ENCODE data around the gene EYA4.

The EYA4 gene

DNA sequence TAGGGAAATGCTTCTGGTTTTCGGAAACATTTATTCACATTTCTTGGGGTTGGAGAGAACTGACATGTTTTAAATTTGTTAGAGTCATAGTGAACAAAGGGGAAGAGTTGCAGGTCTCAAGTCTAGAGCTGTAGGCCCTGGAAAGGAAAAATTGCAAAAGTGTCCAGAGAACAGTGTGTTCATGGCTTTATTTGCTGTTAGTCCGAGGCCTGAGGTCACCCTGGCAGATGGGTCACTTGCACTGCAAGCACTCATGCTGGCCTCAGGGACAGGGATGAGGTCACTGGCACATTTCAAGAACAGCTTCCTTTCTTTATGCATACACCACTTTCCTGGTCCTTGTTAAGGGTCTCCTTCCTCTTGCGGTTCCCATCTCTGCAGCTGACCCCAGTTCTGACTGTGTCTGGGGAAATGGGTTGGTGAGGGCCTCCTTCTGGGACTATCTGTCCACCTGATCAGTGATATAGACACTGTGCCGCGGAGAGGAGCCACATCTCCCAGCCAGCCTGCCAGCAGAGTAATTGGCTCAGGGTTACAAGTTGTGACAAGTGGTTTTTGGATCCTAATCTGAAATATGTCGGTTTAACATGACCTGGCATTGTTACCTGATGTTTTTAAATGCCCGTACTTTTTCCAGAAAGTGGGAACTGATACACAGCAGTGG is 194.0 kb downstream of the EYA4 start:
- Histone ChIP-seq H3K9ac (ENCODE audit: low read depth, low read length) (no peak overlapping the region), H3K27me3 (ENCODE audit: insufficient read depth, low read length) (no peaks in the 10 kb centered on the region; the same call in 1 of the 2 replicates), H3K4me3 (ENCODE audit: low read length) (no peak overlapping the region), H3K4me1 (ENCODE audit: insufficient read depth, low read length) (peaks cover 13% of the 10 kb centered on the region), H3K27ac (ENCODE audit: low read length) (no peak overlapping the region), H3K9me3 (ENCODE audit: insufficient read depth, low read depth, low read length) (no peaks in the 10 kb centered on the region), H3K36me3 (ENCODE audit: insufficient read depth, low read depth, low read length) (no peaks in the 10 kb centered on the region)

DNA sequence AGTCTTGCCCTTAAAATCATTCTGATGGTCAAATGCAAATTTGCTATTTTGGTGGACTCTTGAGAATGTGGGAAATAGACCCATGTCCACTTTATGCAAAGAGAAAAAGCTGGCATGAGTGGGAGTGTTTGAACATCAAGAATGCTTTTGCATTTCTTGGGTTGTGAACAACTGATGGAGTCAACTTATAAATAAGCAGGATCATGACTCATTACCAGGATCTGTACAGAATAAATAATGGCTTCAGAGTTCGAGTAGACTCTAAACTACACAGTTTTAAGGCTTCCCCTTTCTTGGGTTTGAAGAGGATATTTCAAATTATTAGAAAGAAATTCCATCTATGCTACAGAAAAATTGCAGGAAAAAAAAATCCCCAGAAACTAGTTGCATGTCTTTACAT is 195.5 kb downstream of the EYA4 start:
- H3K36me3 ChIP-seq (ENCODE audit: insufficient read depth, low read depth, low read length): no peaks in the 10 kb centered on the region
- H3K4me1 ChIP-seq (ENCODE audit: insufficient read depth, low read length): peaks cover 8% of the 10 kb centered on the region
- H3K4me3 ChIP-seq (ENCODE audit: low read length): no peak overlapping the region
- H3K27me3 ChIP-seq (ENCODE audit: insufficient read depth, low read length): no peaks in the 10 kb centered on the region; the same call in 1 of the 2 replicates
- H3K9me3 ChIP-seq (ENCODE audit: insufficient read depth, low read depth, low read length): no peaks in the 10 kb centered on the region
- H3K27ac ChIP-seq (ENCODE audit: low read length): no peak overlapping the region
- no peak overlapping the region for H3K9ac ChIP-seq (ENCODE audit: low read depth, low read length)

DNA sequence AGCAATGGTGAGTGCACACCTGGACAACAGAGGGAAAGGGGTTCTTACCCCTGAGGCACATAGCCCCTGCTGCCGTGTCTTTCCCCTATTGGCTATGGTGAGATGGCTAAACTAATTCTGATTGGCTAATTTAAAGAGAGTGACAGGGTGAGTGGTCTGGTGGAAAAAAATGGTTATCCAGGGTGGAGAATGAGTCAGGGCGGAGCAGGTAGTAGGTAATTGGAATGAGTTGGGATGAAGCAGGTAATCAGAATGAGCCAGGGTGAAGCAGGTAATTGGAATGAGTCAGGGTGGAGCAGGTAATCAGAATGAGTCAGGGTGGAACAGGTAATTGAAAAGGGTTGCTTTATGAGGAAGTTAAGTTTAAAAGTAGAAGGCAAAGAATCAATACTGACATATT is 200.3 kb downstream of the EYA4 start:
- H3K9me3 ChIP-seq (ENCODE audit: insufficient read depth, low read depth, low read length): no peaks in the 10 kb centered on the region
- no peak overlapping the region for H3K4me3 ChIP-seq (ENCODE audit: low read length)
- H3K36me3 ChIP-seq (ENCODE audit: insufficient read depth, low read depth, low read length): no peaks in the 10 kb centered on the region
- H3K27me3 ChIP-seq (ENCODE audit: insufficient read depth, low read length): no peaks in the 10 kb centered on the region
- H3K4me1 ChIP-seq (ENCODE audit: insufficient read depth, low read length): no peaks in the 10 kb centered on the region
- H3K9ac ChIP-seq (ENCODE audit: low read depth, low read length): no peak overlapping the region
- no peak overlapping the region for H3K27ac ChIP-seq (ENCODE audit: low read length)

DNA sequence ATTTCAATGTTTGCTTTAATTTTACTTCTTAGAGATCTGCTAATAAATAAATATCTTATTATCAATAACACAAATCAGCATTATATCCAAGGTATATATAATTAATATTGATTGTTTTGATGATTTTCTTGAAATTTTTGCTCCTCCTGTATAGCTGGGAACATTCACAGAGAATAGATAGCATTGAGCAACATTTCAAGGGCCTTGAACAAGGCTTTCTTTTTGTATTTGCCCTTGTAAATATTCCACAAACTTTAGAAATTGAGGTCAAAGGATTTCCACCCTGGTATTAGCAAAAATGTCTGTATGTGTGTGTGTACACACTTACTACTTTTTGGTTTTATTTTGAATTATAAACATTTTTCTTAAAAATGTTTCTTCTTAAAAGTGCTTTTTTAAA is 205.6 kb downstream of the EYA4 start:
- no peaks in the 10 kb centered on the region for H3K36me3 ChIP-seq (ENCODE audit: insufficient read depth, low read depth, low read length)
- no peak overlapping the region for H3K27ac ChIP-seq (ENCODE audit: low read length)
- no peaks in the 10 kb centered on the region for H3K4me1 ChIP-seq (ENCODE audit: insufficient read depth, low read length)
- H3K9me3 ChIP-seq (ENCODE audit: insufficient read depth, low read depth, low read length): no peaks in the 10 kb centered on the region
- no peaks in the 10 kb centered on the region for H3K27me3 ChIP-seq (ENCODE audit: insufficient read depth, low read length)
- H3K9ac ChIP-seq (ENCODE audit: low read depth, low read length): no peak overlapping the region
- no peak overlapping the region for H3K4me3 ChIP-seq (ENCODE audit: low read length)

DNA sequence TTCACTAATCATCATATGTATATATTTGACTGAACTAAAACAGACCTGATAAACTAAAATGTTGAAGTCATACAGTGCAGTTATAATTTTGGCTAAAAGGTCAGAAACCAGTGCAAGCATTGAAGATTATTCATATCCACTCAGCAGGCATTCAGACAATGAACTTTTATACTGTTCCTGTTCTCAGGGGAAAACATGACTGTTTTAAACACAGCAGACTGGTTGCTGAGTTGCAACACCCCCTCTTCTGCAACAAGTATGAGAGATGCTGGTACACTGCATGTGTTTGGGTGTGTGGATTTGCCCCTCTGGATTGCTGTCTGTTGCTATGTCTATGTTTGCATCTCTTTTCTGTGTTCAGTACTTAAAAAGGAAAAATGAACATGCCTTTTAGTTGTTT is 206.8 kb downstream of the EYA4 start:
- no peaks in the 10 kb centered on the region for H3K36me3 ChIP-seq (ENCODE audit: insufficient read depth, low read depth, low read length)

DNA sequence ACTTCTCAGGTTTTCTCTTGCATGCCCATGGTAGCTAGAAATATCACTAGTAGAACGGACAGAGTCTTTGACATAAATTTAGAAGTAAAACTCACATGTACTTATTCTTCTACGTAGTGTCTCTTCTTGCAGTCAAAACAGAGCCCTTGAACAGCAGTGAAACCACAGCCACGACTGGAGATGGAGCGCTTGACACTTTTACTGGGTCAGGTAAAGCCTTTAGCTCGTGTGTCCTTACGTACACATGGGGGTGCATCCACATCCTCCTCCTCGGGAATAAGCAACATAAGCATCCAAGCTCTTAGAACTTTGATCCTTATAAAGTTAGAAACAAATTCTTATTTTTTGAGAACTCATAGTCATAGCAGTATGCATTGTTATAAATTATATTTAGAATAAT is 215.3 kb downstream of the EYA4 start:
- no peak overlapping the region for H3K4me3 ChIP-seq (ENCODE audit: low read length)
- no peaks in the 10 kb centered on the region for H3K9me3 ChIP-seq (ENCODE audit: insufficient read depth, low read depth, low read length)
- no peak overlapping the region for H3K9ac ChIP-seq (ENCODE audit: low read depth, low read length)
- H3K27ac ChIP-seq (ENCODE audit: low read length): no peak overlapping the region
- H3K36me3 ChIP-seq (ENCODE audit: insufficient read depth, low read depth, low read length): no peaks in the 10 kb centered on the region
- H3K27me3 ChIP-seq (ENCODE audit: insufficient read depth, low read length): no peaks in the 10 kb centered on the region
- H3K4me1 ChIP-seq (ENCODE audit: insufficient read depth, low read length): peaks cover 6% of the 10 kb centered on the region; the same call in 1 of the 2 replicates

More for the DNA sequence above, 206.8 kb downstream of the EYA4 start:
- Histone ChIP-seq H3K9me3 (ENCODE audit: insufficient read depth, low read depth, low read length) (no peaks in the 10 kb centered on the region), H3K4me3 (ENCODE audit: low read length) (no peak overlapping the region), H3K27me3 (ENCODE audit: insufficient read depth, low read length) (no peaks in the 10 kb centered on the region), H3K4me1 (ENCODE audit: insufficient read depth, low read length) (no peaks in the 10 kb centered on the region), H3K9ac (ENCODE audit: low read depth, low read length) (no peak overlapping the region), H3K27ac (ENCODE audit: low read length) (no peak overlapping the region)

DNA sequence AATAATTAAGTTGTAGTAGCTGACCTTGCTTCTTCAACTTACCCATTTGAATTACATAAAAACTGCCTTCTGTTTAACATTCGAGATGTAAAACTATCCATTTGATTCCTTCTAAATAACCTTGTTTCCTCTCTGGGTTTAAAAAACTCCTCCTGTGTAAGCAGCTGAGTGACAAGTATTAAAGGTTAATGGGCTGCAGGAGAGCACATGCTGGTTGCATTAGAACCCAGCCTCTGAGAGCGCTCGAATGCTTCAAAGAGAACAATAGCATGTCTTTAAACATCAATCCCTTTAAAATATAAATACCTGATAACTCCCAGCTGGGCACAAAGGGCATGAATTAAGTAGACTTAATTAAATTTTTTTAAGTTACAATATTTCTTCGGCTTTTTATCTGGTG is 215.8 kb downstream of the EYA4 start:
- H3K4me3 ChIP-seq (ENCODE audit: low read length): no peak overlapping the region
- H3K27ac ChIP-seq (ENCODE audit: low read length): no peak overlapping the region
- no peak overlapping the region for H3K9ac ChIP-seq (ENCODE audit: low read depth, low read length)
- no peaks in the 10 kb centered on the region for H3K9me3 ChIP-seq (ENCODE audit: insufficient read depth, low read depth, low read length)
- no peaks in the 10 kb centered on the region for H3K27me3 ChIP-seq (ENCODE audit: insufficient read depth, low read length)
- H3K4me1 ChIP-seq (ENCODE audit: insufficient read depth, low read length): peaks cover 6% of the 10 kb centered on the region; the same call in 1 of the 2 replicates
- no peaks in the 10 kb centered on the region for H3K36me3 ChIP-seq (ENCODE audit: insufficient read depth, low read depth, low read length)

DNA sequence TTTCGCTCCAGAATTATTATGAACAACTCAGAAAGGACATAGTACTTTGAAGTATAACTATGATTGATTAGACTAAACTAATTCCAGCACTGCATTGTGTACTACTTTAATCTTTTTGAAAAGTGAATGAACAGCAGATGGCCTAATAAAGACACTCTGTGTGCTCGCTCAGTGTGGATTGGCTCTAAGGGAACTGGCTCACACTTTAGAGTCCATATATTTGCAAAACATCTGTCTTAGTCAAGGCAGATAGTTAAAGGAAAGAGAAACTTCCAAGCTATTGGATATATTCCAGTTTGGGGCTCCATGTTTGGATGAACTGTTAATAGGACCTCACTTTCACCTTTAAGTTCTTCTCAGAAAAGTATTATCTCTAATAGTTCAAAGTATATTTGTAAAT is 218.9 kb downstream of the EYA4 start:
- no peaks in the 10 kb centered on the region for H3K9me3 ChIP-seq (ENCODE audit: insufficient read depth, low read depth, low read length)
- no peaks in the 10 kb centered on the region for H3K36me3 ChIP-seq (ENCODE audit: insufficient read depth, low read depth, low read length)
- H3K9ac ChIP-seq (ENCODE audit: low read depth, low read length): no peak overlapping the region
- no peak overlapping the region for H3K27ac ChIP-seq (ENCODE audit: low read length)
- H3K4me1 ChIP-seq (ENCODE audit: insufficient read depth, low read length): no peaks in the 10 kb centered on the region; the same call in 1 of the 2 replicates
- H3K4me3 ChIP-seq (ENCODE audit: low read length): no peak overlapping the region
- H3K27me3 ChIP-seq (ENCODE audit: insufficient read depth, low read length): no peaks in the 10 kb centered on the region

DNA sequence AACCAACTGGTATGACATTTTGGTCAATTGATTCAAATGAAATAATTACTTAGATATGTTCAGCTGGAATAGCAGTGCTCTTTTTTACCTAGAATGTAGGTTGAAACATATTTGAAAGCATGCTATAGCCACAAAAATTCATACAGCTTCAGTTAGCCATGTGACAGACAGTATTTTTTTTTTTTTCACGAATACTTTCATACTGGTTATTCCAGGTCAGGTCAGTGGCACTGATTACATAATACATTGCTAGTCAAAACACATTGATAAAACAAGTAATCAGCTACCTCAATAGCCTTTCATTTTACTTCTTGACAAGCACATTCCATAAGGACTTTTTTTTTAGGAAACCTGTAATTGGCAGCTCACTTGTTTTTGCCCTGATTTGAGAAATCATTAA is 222.6 kb downstream of the EYA4 start:
- Histone ChIP-seq H3K36me3 (ENCODE audit: insufficient read depth, low read depth, low read length) (no peaks in the 10 kb centered on the region), H3K27me3 (ENCODE audit: insufficient read depth, low read length) (no peaks in the 10 kb centered on the region), H3K9me3 (ENCODE audit: insufficient read depth, low read depth, low read length) (no peaks in the 10 kb centered on the region), H3K4me1 (ENCODE audit: insufficient read depth, low read length) (no peaks in the 10 kb centered on the region), H3K27ac (ENCODE audit: low read length) (no peak overlapping the region), H3K4me3 (ENCODE audit: low read length) (no peak overlapping the region), H3K9ac (ENCODE audit: low read depth, low read length) (no peak overlapping the region)

DNA sequence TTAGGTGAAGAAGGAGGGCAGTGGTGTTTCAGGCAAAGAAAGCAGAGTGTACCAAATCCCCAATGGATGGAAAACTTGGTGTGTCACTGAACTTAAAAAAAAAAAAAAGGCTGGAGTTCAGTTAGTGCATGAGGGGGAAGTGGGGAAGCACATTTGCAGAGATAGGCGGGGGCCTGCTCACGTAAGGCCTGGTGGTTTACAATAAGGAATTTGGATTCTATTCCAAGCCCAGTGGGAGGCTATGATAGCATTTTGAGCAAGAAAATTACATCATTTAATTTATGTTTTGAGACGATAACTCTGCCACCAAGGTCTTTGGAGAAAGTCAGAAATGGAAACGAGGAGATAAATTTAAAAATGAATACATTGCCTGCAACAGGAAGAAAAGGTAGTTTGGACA is 225.5 kb downstream of the EYA4 start:
- H3K9me3 ChIP-seq (ENCODE audit: insufficient read depth, low read depth, low read length): no peaks in the 10 kb centered on the region
- no peak overlapping the region for H3K9ac ChIP-seq (ENCODE audit: low read depth, low read length)
- H3K36me3 ChIP-seq (ENCODE audit: insufficient read depth, low read depth, low read length): no peaks in the 10 kb centered on the region
- no peak overlapping the region for H3K4me3 ChIP-seq (ENCODE audit: low read length)
- no peaks in the 10 kb centered on the region for H3K4me1 ChIP-seq (ENCODE audit: insufficient read depth, low read length)
- H3K27me3 ChIP-seq (ENCODE audit: insufficient read depth, low read length): no peaks in the 10 kb centered on the region
- no peak overlapping the region for H3K27ac ChIP-seq (ENCODE audit: low read length)

DNA sequence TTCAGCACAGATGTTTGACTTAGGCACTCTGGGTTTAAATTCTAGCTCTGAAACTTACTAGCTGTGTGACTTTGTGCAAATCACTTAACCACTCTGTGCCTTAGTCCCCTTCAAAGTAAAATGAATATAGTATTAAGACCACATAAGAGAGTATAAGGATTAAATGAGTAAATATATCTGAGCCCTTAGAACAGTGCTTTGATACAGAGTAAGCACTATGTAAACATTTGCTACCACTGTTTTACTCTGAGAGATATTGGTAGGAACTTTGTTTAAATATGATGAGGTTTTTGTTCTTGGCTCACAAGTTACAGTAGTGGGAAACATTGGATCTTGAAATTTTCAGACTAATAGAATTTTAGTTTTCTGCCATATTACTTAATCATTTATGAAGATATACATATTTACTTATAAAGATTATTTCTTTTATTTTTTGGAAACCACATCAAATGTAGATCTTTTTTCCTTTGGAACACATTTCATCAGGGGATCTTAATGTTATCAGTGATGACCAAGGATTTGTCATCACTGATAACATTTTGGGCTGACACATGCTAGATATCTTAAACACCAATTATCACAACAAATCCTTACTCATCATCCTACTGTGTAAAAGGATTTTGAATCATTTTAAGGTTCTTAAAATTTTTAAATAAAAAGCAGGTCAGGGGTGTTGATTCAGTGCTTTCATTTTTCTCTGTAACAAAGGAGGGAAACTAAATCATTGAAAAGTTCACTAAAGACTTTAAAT is 226.2 kb downstream of the EYA4 start:
- H3K27ac ChIP-seq (ENCODE audit: low read length): no peak overlapping the region
- no peaks in the 10 kb centered on the region for H3K4me1 ChIP-seq (ENCODE audit: insufficient read depth, low read length)
- H3K9me3 ChIP-seq (ENCODE audit: insufficient read depth, low read depth, low read length): no peaks in the 10 kb centered on the region
- no peak overlapping the region for H3K4me3 ChIP-seq (ENCODE audit: low read length)
- H3K36me3 ChIP-seq (ENCODE audit: insufficient read depth, low read depth, low read length): no peaks in the 10 kb centered on the region
- H3K27me3 ChIP-seq (ENCODE audit: insufficient read depth, low read length): no peaks in the 10 kb centered on the region
- no peak overlapping the region for H3K9ac ChIP-seq (ENCODE audit: low read depth, low read length)

DNA sequence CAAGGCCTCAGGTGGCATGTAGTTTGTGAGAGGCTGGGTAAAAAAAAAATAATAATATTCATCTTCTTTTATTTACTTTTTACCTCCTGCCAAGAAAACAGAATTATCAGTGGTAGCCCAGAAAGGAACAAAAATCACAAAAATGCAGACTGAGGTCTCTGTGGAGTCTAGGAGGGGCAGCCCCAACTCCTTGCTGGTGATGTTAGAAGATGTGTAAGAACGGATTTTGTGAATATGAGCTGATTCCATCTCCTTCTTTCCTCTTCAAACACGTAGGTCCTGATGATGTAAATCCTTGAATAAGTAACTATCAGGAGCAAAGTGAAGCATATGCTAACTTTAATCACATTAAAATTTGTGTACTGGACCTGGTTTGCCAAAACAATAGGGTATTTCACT is 226.8 kb downstream of the EYA4 start:
- Histone ChIP-seq H3K27ac (ENCODE audit: low read length) (no peak overlapping the region), H3K9me3 (ENCODE audit: insufficient read depth, low read depth, low read length) (no peaks in the 10 kb centered on the region), H3K4me1 (ENCODE audit: insufficient read depth, low read length) (no peaks in the 10 kb centered on the region), H3K27me3 (ENCODE audit: insufficient read depth, low read length) (no peaks in the 10 kb centered on the region), H3K9ac (ENCODE audit: low read depth, low read length) (no peak overlapping the region), H3K4me3 (ENCODE audit: low read length) (no peak overlapping the region), H3K36me3 (ENCODE audit: insufficient read depth, low read depth, low read length) (no peaks in the 10 kb centered on the region)

All from iPS-20b (cell line).